T-cell (primary cell): ENCODE data around the gene DCUN1D4. TPM values are rescaled to one million over a fixed set of nuclear protein-coding genes. Genes with fewer than 3 reads are reported as not detected.
"Not testable (repeated sequence)": the region's sequence is repeated elsewhere in the genome, so short reads cannot be mapped to it uniquely, and the experiment has no call there.

Experiments used
- ATAC-seq, 4 experiments: fragments of 200-7000 bp in 3 of 4; fragments of 150-1000 bp in 1 of 4; cut with Tn5 transposase; replicated peaks in 1 of 4; 1 replicate in 3 of 4; 2 replicates in 1 of 4; pipeline ENCODE4 v1.10.0; 2021; ENCODE audit warnings: moderate library complexity in 3 of 4, mild to moderate bottlenecking in 2 of 4, moderate number of reproducible peaks in 1 of 4
- CTCF ChIA-PET, 2 donors: fragments of 300-600 bp; sonication (Branson Sonifier 250); formaldehyde crosslinking; loops; one replicate each; lab custom pipeline; 2022; ENCODE audit warnings: antibody characterized with exemption in 2 of 2; lab: Charles Lee
- POLR2A ChIA-PET, 2 donors: fragments of 300-600 bp; sonication (Branson Sonifier 250); formaldehyde crosslinking; loops; one replicate each; lab custom pipeline; 2022; ENCODE audit warnings: antibody characterized with exemption in 2 of 2; lab: Charles Lee
- DNase-seq, 35 experiments: peaks; one replicate each; pipeline versions ENCODE4 v3.0.0 to v3.0.0-alpha.2; 2013 to 2023
- H3K27ac ChIP-seq: one replicate; pipeline ENCODE4 v1.5.1; 2013; ENCODE audit warnings: low read length
- H3K27me3 ChIP-seq, 2 experiments: replicated peaks in 1 of 2; 1 replicate in 1 of 2; 2 replicates in 1 of 2; pipeline versions ENCODE4 v1.6.1 to v1.7.0; 2013; ENCODE audit warnings: low read length in 1 of 2, mixed read lengths in 1 of 2; ENCODE audit not compliant: control insufficient read depth in 2 of 2, insufficient read depth in 2 of 2; ENCODE audit errors: extremely low read depth in 1 of 2
- H3K36me3 ChIP-seq, 2 donors: 1 replicate in 1 of 2; 2 replicates in 1 of 2; pipeline versions ENCODE4 v1.6.1 to v1.7.0; 2013; ENCODE audit warnings: low read length in 1 of 2; ENCODE audit not compliant: control insufficient read depth in 2 of 2, insufficient read depth in 1 of 2; ENCODE audit errors: extremely low read depth in 1 of 2
- H3K4me1 ChIP-seq, 2 experiments: 1 replicate in 1 of 2; 2 replicates in 1 of 2; pipeline versions ENCODE4 v1.6.1 to v1.7.0; 2013; ENCODE audit warnings: low read length in 2 of 2, mixed read lengths in 1 of 2; ENCODE audit not compliant: insufficient read depth in 2 of 2, control insufficient read depth in 1 of 2; ENCODE audit errors: extremely low read depth in 1 of 2
- H3K4me3 ChIP-seq, 2 donors: 1 replicate in 1 of 2; 2 replicates in 1 of 2; pipeline versions ENCODE4 v1.5.1 to v1.7.0; 2013; ENCODE audit warnings: mild to moderate bottlenecking in 2 of 2, low read length in 1 of 2, moderate library complexity in 1 of 2; ENCODE audit not compliant: control insufficient read depth in 1 of 2; ENCODE audit errors: extremely low read depth in 1 of 2
- H3K9me3 ChIP-seq: 2 replicates; pipeline ENCODE4 v1.7.0; 2013
- H3K27ac Mint-ChIP-seq, 2 donors: one replicate each; pipeline ENCODE4 v1.8.0; 2020 to 2021; ENCODE audit warnings: mild to moderate bottlenecking in 2 of 2, mixed read lengths in 2 of 2
- H3K27me3 Mint-ChIP-seq, 2 donors: one replicate each; pipeline ENCODE4 v1.8.0; 2021 to 2022; ENCODE audit warnings: mixed read lengths in 2 of 2
- H3K36me3 Mint-ChIP-seq: one replicate; pipeline ENCODE4 v1.8.0; 2021; ENCODE audit warnings: mixed read lengths
- H3K4me1 Mint-ChIP-seq, 3 donors: one replicate each; pipeline ENCODE4 v1.8.0; 2020 to 2022; ENCODE audit warnings: mixed read lengths in 3 of 3, mild to moderate bottlenecking in 1 of 3
- H3K4me3 Mint-ChIP-seq, 3 donors: one replicate each; pipeline ENCODE4 v1.8.0; 2020 to 2022; ENCODE audit warnings: mild to moderate bottlenecking in 3 of 3, mixed read lengths in 3 of 3, moderate library complexity in 3 of 3
- H3K9me3 Mint-ChIP-seq, 3 donors: one replicate each; pipeline ENCODE4 v1.8.0; 2020 to 2022; ENCODE audit warnings: mixed read lengths in 3 of 3
- WGBS: methylation state at CpG from one replicate; pipeline ENCODE4 v1.1.5; 2013; ENCODE audit warnings: missing lambda C conversion rate; ENCODE audit not compliant: insufficient coverage; 5-methylcytosine and 5-hydroxymethylcytosine counted together
- total RNA-seq, 35 experiments: library from RNA in 6 of 35; stranded (reverse) in 6 of 35; fragments of 120-200 nt in 1 of 35; gene quantifications; one replicate each; pipeline versions ENCODE4 v1.2.1 to v1.2.4 and lab custom pipeline; 2013 to 2026

Gene DCUN1D4
- total RNA-seq, 5 donors from 2014 or later (not counting 1 experiment from before 2014, with no cell fraction given) = 35.6 to 47.1 (median 37.3) TPM

- Mint-ChIP-seq H3K27me3 (peaks cover 0 to 3% of the 10 kb centered on the region in 2 donors), H3K27ac (no peak overlapping the region), H3K9me3 (peaks cover 4 to 14% (median 12%) of the 10 kb centered on the region in 3 donors), H3K36me3 (peaks cover 3% of the 10 kb centered on the region), H3K4me1 (no peaks in the 10 kb centered on the region), H3K4me3 (no peak overlapping the region)
- H3K9me3 ChIP-seq = no peaks in the 10 kb centered on the region
- DNase-seq (no peak), ATAC-seq (no peak)
- no peaks in the 10 kb centered on the region for H3K36me3 ChIP-seq
- no peak overlapping the region for H3K27ac ChIP-seq
- H3K4me3 ChIP-seq = no peak overlapping the region
- WGBS = 100% methylated on average over 1 of the region's 2 CpGs
- no peaks in the 10 kb centered on the region for H3K4me1 ChIP-seq
- ChIA-PET CTCF (no interaction called here), POLR2A (no interaction called here)
- no peaks in the 10 kb centered on the region for H3K27me3 ChIP-seq
These were observed 80.4 kb downstream of the DCUN1D4 start for GRCh38 chr4:51923343-51923742.

- H3K27me3 Mint-ChIP-seq = peaks cover 0 to 4% of the 10 kb centered on the region in 2 donors
- H3K9me3 Mint-ChIP-seq = peaks cover 1 to 10% (median 4%) of the 10 kb centered on the region in 3 donors
- no peak for DNase-seq
- CTCF ChIA-PET = no interaction called here
- Histone ChIP-seq H3K36me3 (no peaks in the 10 kb centered on the region), H3K4me3 (no peak overlapping the region), H3K9me3 (no peaks in the 10 kb centered on the region), H3K4me1 (no peaks in the 10 kb centered on the region), H3K27me3 (no peaks in the 10 kb centered on the region), H3K27ac (no peak overlapping the region)
- no peak overlapping the region for H3K27ac Mint-ChIP-seq
- no peak for ATAC-seq
- no peaks in the 10 kb centered on the region for H3K4me1 Mint-ChIP-seq
- POLR2A ChIA-PET = no interaction called here
- no peaks in the 10 kb centered on the region for H3K36me3 Mint-ChIP-seq
- no peak overlapping the region for H3K4me3 Mint-ChIP-seq
These were observed 82.4 kb downstream of the DCUN1D4 start for GRCh38 chr4:51925307-51925706.

- Mint-ChIP-seq H3K4me1 (no peaks in the 10 kb centered on the region), H3K36me3 (no peaks in the 10 kb centered on the region), H3K9me3 (no peaks in the 10 kb centered on the region), H3K4me3 (no peak overlapping the region), H3K27me3 (peaks cover 0 to 10% of the 10 kb centered on the region in 2 donors), H3K27ac (no peak overlapping the region)
- no peaks in the 10 kb centered on the region for H3K27me3 ChIP-seq
- ChIA-PET CTCF (no interaction called here), POLR2A (no interaction called here)
- no peak overlapping the region for H3K27ac ChIP-seq
- H3K36me3 ChIP-seq = no peaks in the 10 kb centered on the region
- no peaks in the 10 kb centered on the region for H3K4me1 ChIP-seq
- ATAC-seq (no peak), DNase-seq (no peak)
- H3K4me3 ChIP-seq = no peak overlapping the region
- no peaks in the 10 kb centered on the region for H3K9me3 ChIP-seq
- WGBS = no CpG with 5 or more reads among the region's 1 CpG
These were observed 87.6 kb downstream of the DCUN1D4 start for GRCh38 chr4:51930557-51930956.

DNA sequence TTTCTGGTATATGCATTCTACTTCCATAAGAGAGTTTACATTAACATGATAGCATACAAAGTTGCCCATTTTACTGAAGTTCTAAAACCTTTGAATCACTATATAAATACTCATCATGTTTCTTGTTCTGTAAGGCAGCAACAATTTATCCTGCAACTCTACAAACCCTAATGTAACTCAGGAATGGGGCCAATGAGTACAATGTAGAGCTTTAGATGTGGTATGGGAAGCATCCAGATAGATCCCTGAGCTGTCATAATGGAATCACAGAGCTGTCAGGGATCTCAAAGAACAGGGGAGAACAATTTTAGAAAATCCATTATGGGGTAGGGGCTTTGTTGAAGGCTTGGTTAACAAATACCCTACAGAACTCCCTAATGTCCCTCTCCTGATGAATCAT lies 88.5 kb downstream of the DCUN1D4 start:
- Histone ChIP-seq H3K27ac (no peak overlapping the region), H3K36me3 (no peaks in the 10 kb centered on the region), H3K27me3 (no peaks in the 10 kb centered on the region), H3K4me1 (no peaks in the 10 kb centered on the region), H3K9me3 (no peaks in the 10 kb centered on the region), H3K4me3 (no peak overlapping the region)
- Mint-ChIP-seq H3K4me1 (no peaks in the 10 kb centered on the region), H3K27me3 (peaks cover 0 to 10% of the 10 kb centered on the region in 2 donors), H3K9me3 (no peaks in the 10 kb centered on the region), H3K36me3 (no peaks in the 10 kb centered on the region), H3K4me3 (no peak overlapping the region), H3K27ac (no peak overlapping the region)
- DNase-seq = no peak
- ChIA-PET POLR2A (no interaction called here), CTCF (interaction anchor here in 1 of 2 donors (0.8 kb wide), 1 partner anchor 10 kb away, joined by 3 read pairs; no protein-coding TSS in a partner anchor)
- ATAC-seq = no peak

DNA sequence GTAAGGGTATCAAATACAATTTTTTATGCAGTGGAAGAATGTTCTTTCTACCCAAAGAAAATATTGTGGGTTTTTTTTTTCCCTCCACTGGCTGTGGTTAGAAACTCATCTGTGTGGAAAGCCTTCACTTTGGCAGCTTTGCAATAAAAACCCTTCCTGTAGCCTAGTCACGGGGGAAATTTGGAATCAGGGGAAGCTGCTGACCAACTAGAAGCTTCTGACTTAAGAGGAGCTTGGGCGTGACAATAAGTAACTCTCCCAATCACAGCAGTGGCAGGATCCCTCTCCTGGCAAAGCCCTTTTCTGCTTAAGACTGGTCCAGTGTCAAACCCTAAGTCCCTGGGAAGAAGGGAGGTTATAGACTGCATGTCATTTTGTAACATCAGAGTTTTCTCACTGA lies 89.3 kb downstream of the DCUN1D4 start:
- no peaks in the 10 kb centered on the region for H3K36me3 Mint-ChIP-seq
- H3K9me3 ChIP-seq = no peaks in the 10 kb centered on the region
- no peak overlapping the region for H3K4me3 Mint-ChIP-seq
- no peak overlapping the region for H3K27ac Mint-ChIP-seq
- no peaks in the 10 kb centered on the region for H3K9me3 Mint-ChIP-seq
- no peaks in the 10 kb centered on the region for H3K36me3 ChIP-seq
- no peaks in the 10 kb centered on the region for H3K4me1 Mint-ChIP-seq
- H3K27me3 ChIP-seq = no peaks in the 10 kb centered on the region
- H3K27ac ChIP-seq = no peak overlapping the region
- H3K27me3 Mint-ChIP-seq = peaks cover 0 to 10% of the 10 kb centered on the region in 2 donors
- ChIA-PET CTCF (no interaction called here), POLR2A (no interaction called here)
- ATAC-seq (no peak), DNase-seq (no peak)
- no peak overlapping the region for H3K4me3 ChIP-seq
- WGBS = no CpG with 5 or more reads among the region's 2 CpGs
- no peaks in the 10 kb centered on the region for H3K4me1 ChIP-seq

- Histone ChIP-seq H3K36me3 (no peaks in the 10 kb centered on the region), H3K4me3 (no peak overlapping the region), H3K4me1 (no peaks in the 10 kb centered on the region), H3K9me3 (no peaks in the 10 kb centered on the region), H3K27me3 (no peaks in the 10 kb centered on the region), H3K27ac (no peak overlapping the region)
- H3K9me3 Mint-ChIP-seq = no peaks in the 10 kb centered on the region
- no peaks in the 10 kb centered on the region for H3K4me1 Mint-ChIP-seq
- DNase-seq (no peak), ATAC-seq (no peak)
- peaks cover 0 to 10% of the 10 kb centered on the region in 2 donors for H3K27me3 Mint-ChIP-seq
- no peak overlapping the region for H3K27ac Mint-ChIP-seq
- no peaks in the 10 kb centered on the region for H3K36me3 Mint-ChIP-seq
- ChIA-PET POLR2A (no interaction called here), CTCF (no interaction called here)
- H3K4me3 Mint-ChIP-seq = no peak overlapping the region
- WGBS = 88% methylated on average over 1 of the region's 3 CpGs
These were observed 89.7 kb downstream of the DCUN1D4 start for GRCh38 chr4:51932684-51933083.

DNA sequence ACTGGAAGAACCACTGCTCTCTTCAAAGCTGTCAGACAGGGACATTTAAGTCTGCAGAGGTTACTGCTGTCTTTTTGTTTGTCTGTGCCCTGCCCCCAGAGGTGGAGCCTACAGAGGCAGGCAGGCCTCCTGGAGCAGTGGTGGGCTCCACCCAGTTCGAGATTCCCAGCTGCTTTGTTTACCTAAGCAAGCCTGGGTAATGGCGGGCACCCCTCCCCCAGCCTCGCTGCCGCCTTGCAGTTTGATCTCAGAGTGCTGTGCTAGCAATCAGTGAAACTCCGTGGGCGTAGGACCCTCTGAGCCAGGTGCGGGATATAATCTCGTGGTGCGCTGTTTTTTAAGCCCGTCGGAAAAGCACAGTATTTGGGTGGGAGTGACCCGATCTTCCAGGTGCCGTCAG lies 97.5 kb downstream of the DCUN1D4 start:
- H3K27ac ChIP-seq, H3K4me3 ChIP-seq, H3K9me3 ChIP-seq, H3K27me3 ChIP-seq, CTCF ChIA-PET, H3K27me3 Mint-ChIP-seq, H3K4me1 ChIP-seq, H3K36me3 ChIP-seq, H3K4me3 Mint-ChIP-seq, H3K4me1 Mint-ChIP-seq, ATAC-seq, DNase-seq, H3K27ac Mint-ChIP-seq, POLR2A ChIA-PET, H3K36me3 Mint-ChIP-seq: not testable (repeated sequence)
- whole genome bisulfite sequencing = 91% methylated on average over 8 of the region's 13 CpGs
- H3K9me3 Mint-ChIP-seq = peaks cover 3 to 14% (median 4%) of the 10 kb centered on the region in 3 donors
